ENCODE measurements around the gene BCKDK.

Gene BCKDK

DNA sequence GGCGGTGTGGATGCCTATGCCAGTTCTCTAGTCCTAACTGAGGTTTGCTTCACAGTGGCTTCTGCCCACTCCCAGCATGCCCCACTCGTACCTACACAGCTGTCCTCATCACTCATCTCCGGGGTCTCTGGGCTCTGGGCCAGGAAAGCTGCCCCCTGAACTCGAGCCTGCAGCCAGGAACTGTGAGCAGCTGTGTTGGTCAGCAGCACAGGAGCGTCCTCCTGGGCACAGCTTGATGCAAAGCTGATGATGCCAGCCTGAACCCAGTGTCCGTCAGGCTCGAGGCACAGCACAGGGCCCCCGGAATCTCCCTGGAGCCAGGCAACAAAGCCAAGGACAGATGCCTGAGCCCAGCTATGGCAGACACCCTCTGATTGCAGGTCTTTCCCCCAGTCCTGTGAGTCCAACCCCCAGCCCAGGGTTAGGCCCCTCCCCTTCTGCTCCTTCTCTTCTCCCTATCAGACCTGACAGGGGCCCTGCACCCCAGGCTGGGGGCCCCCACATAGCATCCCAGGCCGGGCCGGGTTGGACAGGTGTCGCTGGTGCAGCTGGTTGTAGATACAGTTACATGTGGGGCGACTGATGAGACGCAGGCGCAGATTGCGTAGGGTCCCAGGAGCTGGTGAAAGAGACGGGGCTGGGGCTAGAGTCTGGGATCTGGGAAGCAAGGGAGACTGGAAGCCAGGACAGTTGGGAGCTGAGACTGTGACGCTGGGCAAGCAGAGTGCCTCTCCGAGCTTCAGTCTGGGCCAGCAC, 22.1 kb upstream of the BCKDK start:
- Histone ChIP-seq H3K9ac (ENCODE audit: low read depth in 1 of 2, low read length in 2 of 2) (no peak overlapping the region), H3K4me3 (ENCODE audit: low read length in 2 of 2) (no peak overlapping the region), H3K27me3 (ENCODE audit: control insufficient read depth in 2 of 2, insufficient read depth in 2 of 2, low read length in 2 of 2) (no peaks in the 10 kb centered on the region), H3K4me1 (ENCODE audit: control insufficient read depth in 2 of 2, insufficient read depth in 2 of 2, low read length in 2 of 2) (no peaks in the 10 kb centered on the region), H3K9me3 (ENCODE audit: control insufficient read depth in 2 of 2, low read length in 2 of 2) (no peaks in the 10 kb centered on the region), H3K27ac (ENCODE audit: low read depth in 2 of 2, low read length in 2 of 2) (no peak overlapping the region), H3K36me3 (ENCODE audit: control insufficient read depth in 2 of 2, insufficient read depth in 2 of 2, low read length in 2 of 2) (peaks cover 11 to 18% of the 10 kb centered on the region in 2 donors)

DNA sequence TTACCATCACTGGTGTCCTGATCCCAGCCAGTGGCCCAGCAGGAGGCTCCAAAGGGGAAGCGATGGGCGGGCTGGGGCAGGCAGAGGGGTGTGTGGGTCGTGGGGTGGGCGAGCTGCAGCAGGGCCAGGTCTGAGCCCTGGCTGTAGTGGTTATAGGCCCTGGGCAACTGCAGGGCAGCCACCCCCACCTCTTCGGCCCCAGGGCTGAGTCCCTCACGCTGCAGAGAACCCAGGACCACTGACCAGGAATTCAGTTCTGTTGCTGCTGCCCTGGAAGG, 21.6 kb upstream of the BCKDK start:
- Histone ChIP-seq H3K36me3 (ENCODE audit: control insufficient read depth in 2 of 2, insufficient read depth in 2 of 2, low read length in 2 of 2) (peaks cover 12 to 17% of the 10 kb centered on the region in 2 donors), H3K4me1 (ENCODE audit: control insufficient read depth in 2 of 2, insufficient read depth in 2 of 2, low read length in 2 of 2) (no peaks in the 10 kb centered on the region), H3K4me3 (ENCODE audit: low read length in 2 of 2) (no peak overlapping the region), H3K27ac (ENCODE audit: low read depth in 2 of 2, low read length in 2 of 2) (no peak overlapping the region), H3K27me3 (ENCODE audit: control insufficient read depth in 2 of 2, insufficient read depth in 2 of 2, low read length in 2 of 2) (no peaks in the 10 kb centered on the region), H3K9me3 (ENCODE audit: control insufficient read depth in 2 of 2, low read length in 2 of 2) (no peaks in the 10 kb centered on the region), H3K9ac (ENCODE audit: low read depth in 1 of 2, low read length in 2 of 2) (no peak overlapping the region)

DNA sequence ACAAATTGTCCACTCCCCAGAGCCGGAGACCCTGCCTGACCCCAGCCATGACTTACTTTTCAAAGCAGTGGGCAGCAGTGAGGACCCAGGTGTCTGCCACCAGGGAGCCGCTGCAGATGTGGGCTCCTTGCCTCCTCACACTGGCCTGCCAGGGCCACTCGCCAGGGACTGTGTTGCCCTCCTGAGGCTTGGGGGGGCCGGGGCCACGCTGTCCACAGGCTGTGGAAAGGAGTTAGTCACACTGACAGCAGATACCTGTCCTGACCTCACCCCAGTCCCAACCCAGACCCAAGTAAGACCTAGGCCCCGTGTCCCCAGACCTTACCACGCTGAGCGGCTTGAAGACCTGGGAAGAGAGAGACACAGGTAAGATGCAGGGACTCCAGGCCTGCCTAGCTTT, 20.7 kb upstream of the BCKDK start:
- H3K9ac ChIP-seq (ENCODE audit: low read depth in 1 of 2, low read length in 2 of 2) = no peak overlapping the region
- H3K9me3 ChIP-seq (ENCODE audit: control insufficient read depth in 2 of 2, low read length in 2 of 2) = no peaks in the 10 kb centered on the region
- H3K4me3 ChIP-seq (ENCODE audit: low read length in 2 of 2) = no peak overlapping the region
- no peaks in the 10 kb centered on the region for H3K4me1 ChIP-seq (ENCODE audit: control insufficient read depth in 2 of 2, insufficient read depth in 2 of 2, low read length in 2 of 2)
- H3K27ac ChIP-seq (ENCODE audit: low read depth in 2 of 2, low read length in 2 of 2) = no peak overlapping the region
- H3K27me3 ChIP-seq (ENCODE audit: control insufficient read depth in 2 of 2, insufficient read depth in 2 of 2, low read length in 2 of 2) = no peaks in the 10 kb centered on the region
- peaks cover 9 to 17% of the 10 kb centered on the region in 2 donors for H3K36me3 ChIP-seq (ENCODE audit: control insufficient read depth in 2 of 2, insufficient read depth in 2 of 2, low read length in 2 of 2)

DNA sequence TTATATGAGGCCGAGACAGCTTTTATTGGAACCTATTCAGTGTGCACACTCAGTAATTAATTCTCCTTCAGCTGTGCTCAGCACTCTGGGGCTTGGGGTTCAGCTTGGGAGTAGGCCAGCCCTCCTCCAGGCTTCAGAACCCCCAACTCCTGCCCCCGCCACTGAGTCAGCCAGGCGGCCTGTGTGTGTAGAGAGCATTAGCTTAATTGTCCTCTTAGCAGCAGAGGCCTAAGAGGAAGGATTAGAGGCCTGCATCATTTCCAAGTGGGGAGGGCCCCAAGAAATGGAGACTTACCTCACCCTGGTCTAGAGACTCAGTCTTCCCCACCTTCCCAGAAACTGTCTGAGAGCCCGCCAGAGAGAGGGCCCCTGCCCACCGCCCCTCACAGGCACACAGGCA, 20.2 kb upstream of the BCKDK start:
- H3K27me3 ChIP-seq (ENCODE audit: control insufficient read depth in 2 of 2, insufficient read depth in 2 of 2, low read length in 2 of 2) = no peaks in the 10 kb centered on the region
- H3K4me3 ChIP-seq (ENCODE audit: low read length in 2 of 2) = no peak overlapping the region
- peaks cover 9 to 17% of the 10 kb centered on the region in 2 donors for H3K36me3 ChIP-seq (ENCODE audit: control insufficient read depth in 2 of 2, insufficient read depth in 2 of 2, low read length in 2 of 2)
- H3K9me3 ChIP-seq (ENCODE audit: control insufficient read depth in 2 of 2, low read length in 2 of 2) = no peaks in the 10 kb centered on the region
- H3K27ac ChIP-seq (ENCODE audit: low read depth in 2 of 2, low read length in 2 of 2) = no peak overlapping the region
- H3K9ac ChIP-seq (ENCODE audit: low read depth in 1 of 2, low read length in 2 of 2) = no peak overlapping the region
- H3K4me1 ChIP-seq (ENCODE audit: control insufficient read depth in 2 of 2, insufficient read depth in 2 of 2, low read length in 2 of 2) = no peaks in the 10 kb centered on the region

DNA sequence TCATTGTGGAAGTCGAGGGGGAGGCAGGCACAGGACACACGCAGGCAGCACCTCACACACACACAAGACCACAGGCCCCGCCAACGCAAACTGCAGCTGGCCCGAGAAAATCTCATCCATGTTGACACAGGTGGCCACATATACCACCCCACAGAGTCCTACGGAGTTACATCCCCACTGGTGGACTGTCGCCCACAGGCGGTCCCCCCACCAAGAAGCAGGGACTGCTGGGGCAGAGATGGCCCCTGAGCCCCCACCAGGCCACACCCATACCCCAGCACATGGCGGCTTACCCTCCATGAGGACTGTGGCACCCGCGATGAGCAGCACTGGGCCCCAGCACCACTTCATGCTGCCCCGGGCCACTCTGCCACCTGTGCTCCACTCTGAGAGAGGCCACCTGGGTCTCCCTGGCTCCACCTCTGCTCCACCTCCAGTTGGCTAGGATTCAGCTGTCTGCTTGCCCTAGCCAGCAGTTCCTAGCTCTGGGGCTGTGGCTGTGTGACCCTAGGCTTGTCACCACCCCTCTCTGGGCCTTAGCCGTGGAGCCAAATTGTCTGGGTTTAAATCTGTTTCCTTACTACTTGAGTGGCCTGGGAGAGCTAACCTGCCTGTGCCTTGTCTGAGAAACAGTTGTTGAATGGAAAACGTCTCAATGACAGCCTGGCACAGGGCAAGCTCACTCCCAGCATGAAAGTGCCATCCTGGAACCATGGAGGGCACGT, 19.6 kb upstream of the BCKDK start, which contains the start of gene PRSS53:
Gene PRSS53, minus strand, starts transcription at position 485 of the 725 bp plus-strand sequence. Its CDS starts 134 bp downstream, at position 351.
- Histone ChIP-seq H3K4me3 (ENCODE audit: low read length in 2 of 2) (no peak within 1 kb of the TSS), H3K9ac (ENCODE audit: low read depth in 1 of 2, low read length in 2 of 2) (no peak within 1 kb of the TSS), H3K27ac (ENCODE audit: low read depth in 2 of 2, low read length in 2 of 2) (no peak within 1 kb of the TSS), H3K9me3 (ENCODE audit: control insufficient read depth in 2 of 2, low read length in 2 of 2) (no peaks in the 10 kb centered on the region), H3K4me1 (ENCODE audit: control insufficient read depth in 2 of 2, insufficient read depth in 2 of 2, low read length in 2 of 2) (peaks cover 4 to 5% of the 10 kb centered on the region in 2 donors), H3K36me3 (ENCODE audit: control insufficient read depth in 2 of 2, insufficient read depth in 2 of 2, low read length in 2 of 2) (peaks cover 9 to 14% of the 10 kb centered on the region in 2 donors), H3K27me3 (ENCODE audit: control insufficient read depth in 2 of 2, insufficient read depth in 2 of 2, low read length in 2 of 2) (no peaks in the 10 kb centered on the region)

DNA sequence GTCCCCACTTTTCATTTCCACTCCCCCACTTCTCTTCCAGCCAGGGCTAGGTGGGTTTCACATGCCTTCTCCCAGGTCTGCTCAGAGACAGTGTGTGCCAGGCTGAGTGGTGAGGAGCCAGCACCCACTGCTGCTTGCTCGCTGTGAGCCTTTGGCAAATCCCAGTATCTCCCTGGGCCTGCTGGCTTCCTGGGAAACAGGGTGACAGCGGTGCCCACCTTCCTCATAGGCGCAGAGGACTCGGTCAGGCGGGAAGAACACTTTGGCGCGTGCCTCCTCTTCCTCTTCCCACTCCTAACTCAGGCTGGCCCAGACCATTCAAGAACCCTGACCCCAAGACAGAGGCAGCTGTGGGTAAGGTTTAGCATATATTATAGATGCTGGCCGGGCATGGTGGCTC, 19.0 kb upstream of the BCKDK start:
- H3K36me3 ChIP-seq (ENCODE audit: control insufficient read depth in 2 of 2, insufficient read depth in 2 of 2, low read length in 2 of 2) = peaks cover 9 to 14% of the 10 kb centered on the region in 2 donors
- no peak overlapping the region for H3K4me3 ChIP-seq (ENCODE audit: low read length in 2 of 2)
- no peaks in the 10 kb centered on the region for H3K9me3 ChIP-seq (ENCODE audit: control insufficient read depth in 2 of 2, low read length in 2 of 2)
- H3K4me1 ChIP-seq (ENCODE audit: control insufficient read depth in 2 of 2, insufficient read depth in 2 of 2, low read length in 2 of 2) = peaks cover 8 to 10% of the 10 kb centered on the region in 2 donors
- no peak overlapping the region for H3K9ac ChIP-seq (ENCODE audit: low read depth in 1 of 2, low read length in 2 of 2)
- no peak overlapping the region for H3K27ac ChIP-seq (ENCODE audit: low read depth in 2 of 2, low read length in 2 of 2)
- H3K27me3 ChIP-seq (ENCODE audit: control insufficient read depth in 2 of 2, insufficient read depth in 2 of 2, low read length in 2 of 2) = no peaks in the 10 kb centered on the region

DNA sequence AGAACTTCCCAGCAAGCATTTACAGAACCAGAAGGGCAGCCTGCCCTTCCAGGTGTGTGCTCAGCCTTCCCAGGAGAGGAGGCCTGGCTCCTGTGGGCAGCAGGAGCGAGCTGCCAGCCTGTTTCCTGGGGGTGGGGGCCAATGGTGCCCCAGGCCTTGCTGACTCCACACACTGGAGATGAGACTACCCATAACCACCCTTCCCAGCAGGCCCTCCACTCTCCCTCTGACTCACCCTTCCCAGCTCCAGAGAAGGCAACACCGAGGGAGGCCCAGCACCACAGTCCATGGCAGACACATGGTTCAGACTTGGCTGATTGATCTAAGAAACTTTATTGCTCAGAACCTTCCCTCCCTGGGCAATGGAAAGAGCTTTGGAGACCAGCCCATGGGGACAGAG, 17.6 kb upstream of the BCKDK start:
- H3K4me1 ChIP-seq (ENCODE audit: control insufficient read depth in 2 of 2, insufficient read depth in 2 of 2, low read length in 2 of 2) = peaks cover 10 to 12% of the 10 kb centered on the region in 2 donors
- no peak overlapping the region for H3K4me3 ChIP-seq (ENCODE audit: low read length in 2 of 2)
- H3K27me3 ChIP-seq (ENCODE audit: control insufficient read depth in 2 of 2, insufficient read depth in 2 of 2, low read length in 2 of 2) = no peaks in the 10 kb centered on the region
- no peaks in the 10 kb centered on the region for H3K9me3 ChIP-seq (ENCODE audit: control insufficient read depth in 2 of 2, low read length in 2 of 2)
- peak overlapping the region in 1 of 2 donors; percentile 11 for H3K9ac ChIP-seq (ENCODE audit: low read depth in 1 of 2, low read length in 2 of 2)
- H3K27ac ChIP-seq (ENCODE audit: low read depth in 2 of 2, low read length in 2 of 2) = no peak overlapping the region
- H3K36me3 ChIP-seq (ENCODE audit: control insufficient read depth in 2 of 2, insufficient read depth in 2 of 2, low read length in 2 of 2) = peaks cover 9 to 14% of the 10 kb centered on the region in 2 donors

DNA sequence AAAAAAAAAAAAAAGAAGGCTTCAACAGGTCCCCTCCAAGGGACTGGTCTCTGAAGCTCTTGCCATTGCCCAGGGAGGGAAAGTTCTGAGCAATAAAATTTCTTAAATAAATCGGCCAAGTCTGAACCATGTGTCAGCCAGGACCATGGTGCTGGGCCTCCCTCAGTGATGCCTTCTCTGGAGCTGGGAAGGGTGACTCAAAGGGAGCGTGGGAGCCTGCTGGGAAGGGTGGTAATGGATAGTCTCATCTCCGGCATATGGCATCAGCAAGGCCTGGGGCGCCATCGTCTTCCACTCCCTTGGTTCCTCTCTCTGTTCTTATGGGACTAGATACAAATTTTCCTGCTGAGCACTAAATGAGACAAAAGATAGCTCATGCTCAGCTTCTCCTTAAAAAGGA, 15.9 kb upstream of the BCKDK start:
- no peaks in the 10 kb centered on the region for H3K9me3 ChIP-seq (ENCODE audit: control insufficient read depth in 2 of 2, low read length in 2 of 2)
- no peak overlapping the region for H3K4me3 ChIP-seq (ENCODE audit: low read length in 2 of 2)
- H3K4me1 ChIP-seq (ENCODE audit: control insufficient read depth in 2 of 2, insufficient read depth in 2 of 2, low read length in 2 of 2) = peaks cover 10 to 14% of the 10 kb centered on the region in 2 donors
- H3K36me3 ChIP-seq (ENCODE audit: control insufficient read depth in 2 of 2, insufficient read depth in 2 of 2, low read length in 2 of 2) = peaks cover 8 to 9% of the 10 kb centered on the region in 2 donors
- H3K27ac ChIP-seq (ENCODE audit: low read depth in 2 of 2, low read length in 2 of 2) = no peak overlapping the region
- no peaks in the 10 kb centered on the region for H3K27me3 ChIP-seq (ENCODE audit: control insufficient read depth in 2 of 2, insufficient read depth in 2 of 2, low read length in 2 of 2)
- H3K9ac ChIP-seq (ENCODE audit: low read depth in 1 of 2, low read length in 2 of 2) = no peak overlapping the region

DNA sequence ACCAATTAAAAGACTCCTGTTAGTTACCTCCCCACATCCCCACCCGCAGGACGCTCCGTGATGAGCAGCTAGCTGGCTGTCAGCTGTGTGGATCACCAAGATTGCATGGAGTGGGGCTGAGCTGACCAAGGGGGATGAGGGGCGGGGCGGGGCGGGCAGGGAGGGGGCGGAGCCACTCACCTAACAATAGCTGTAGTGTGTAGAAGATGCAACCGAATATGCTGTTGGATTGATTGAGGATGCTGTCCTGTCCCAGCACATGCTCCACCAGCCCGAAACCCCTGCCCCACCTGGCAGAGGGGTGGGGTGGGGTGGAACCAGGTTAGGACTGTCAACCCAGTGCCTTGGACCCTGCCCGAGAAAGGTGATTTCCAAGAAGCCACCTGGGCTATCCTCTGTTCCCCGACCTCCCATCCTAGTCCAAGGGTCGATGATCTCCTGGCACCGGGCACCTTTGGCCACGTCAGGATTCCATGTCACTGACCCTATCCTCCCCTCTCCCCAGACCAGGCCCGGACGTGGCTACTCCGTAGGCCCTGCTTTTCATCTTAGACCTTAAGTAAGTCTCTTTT, 15.0 kb upstream of the BCKDK start:
- Histone ChIP-seq H3K36me3 (ENCODE audit: control insufficient read depth in 2 of 2, insufficient read depth in 2 of 2, low read length in 2 of 2) (peaks cover 5 to 9% of the 10 kb centered on the region in 2 donors), H3K9me3 (ENCODE audit: control insufficient read depth in 2 of 2, low read length in 2 of 2) (no peaks in the 10 kb centered on the region), H3K4me1 (ENCODE audit: control insufficient read depth in 2 of 2, insufficient read depth in 2 of 2, low read length in 2 of 2) (peaks cover 10 to 14% of the 10 kb centered on the region in 2 donors), H3K27me3 (ENCODE audit: control insufficient read depth in 2 of 2, insufficient read depth in 2 of 2, low read length in 2 of 2) (no peaks in the 10 kb centered on the region), H3K27ac (ENCODE audit: low read depth in 2 of 2, low read length in 2 of 2) (no peak overlapping the region), H3K4me3 (ENCODE audit: low read length in 2 of 2) (no peak overlapping the region), H3K9ac (ENCODE audit: low read depth in 1 of 2, low read length in 2 of 2) (peak overlapping the region in 1 of 2 donors; percentile 34)

DNA sequence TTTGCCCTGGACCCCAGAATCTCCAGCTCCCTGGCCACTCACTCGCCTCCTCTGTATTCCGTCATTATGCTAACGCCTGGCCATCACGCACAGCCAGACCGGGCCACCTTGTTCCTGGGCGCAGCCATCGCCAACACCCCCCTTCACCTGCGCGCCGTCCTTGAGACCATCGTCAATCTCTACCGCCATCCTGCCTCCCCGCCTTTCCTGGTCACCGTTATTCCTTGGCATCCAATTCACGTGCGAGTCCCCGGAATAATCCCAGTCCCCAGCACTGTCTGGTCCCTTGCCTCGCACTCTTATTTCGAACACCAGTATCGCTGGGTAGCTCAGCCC, 14.1 kb upstream of the BCKDK start:
- no peaks in the 10 kb centered on the region for H3K9me3 ChIP-seq (ENCODE audit: control insufficient read depth in 2 of 2, low read length in 2 of 2)
- H3K9ac ChIP-seq (ENCODE audit: low read depth in 1 of 2, low read length in 2 of 2) = peak overlapping the region; percentile 60 to 81

More for the DNA sequence above, 14.1 kb upstream of the BCKDK start:
- Histone ChIP-seq H3K27ac (ENCODE audit: low read depth in 2 of 2, low read length in 2 of 2) (peak overlapping the region; percentile 76 to 84), H3K4me1 (ENCODE audit: control insufficient read depth in 2 of 2, insufficient read depth in 2 of 2, low read length in 2 of 2) (peaks cover 10 to 14% of the 10 kb centered on the region in 2 donors), H3K36me3 (ENCODE audit: control insufficient read depth in 2 of 2, insufficient read depth in 2 of 2, low read length in 2 of 2) (peaks cover 5 to 7% of the 10 kb centered on the region in 2 donors), H3K4me3 (ENCODE audit: low read length in 2 of 2) (peak overlapping the region; percentile 91 to 95), H3K27me3 (ENCODE audit: control insufficient read depth in 2 of 2, insufficient read depth in 2 of 2, low read length in 2 of 2) (no peaks in the 10 kb centered on the region)
